CD14-positive monocyte (primary cell): ENCODE measurements around the gene ERO1B. TPM values are rescaled to one million over a fixed set of nuclear protein-coding genes. Genes with fewer than 3 reads are reported as not detected.

Experiments
- DNase-seq, 3 donors: peaks; one replicate each; pipeline ENCODE4 v3.0.0-alpha.2; 2011 to 2022
- H2AFZ ChIP-seq: 2 replicates; pipeline ENCODE4 v1.6.0; 2012; ENCODE audit warnings: mild to moderate bottlenecking, low read depth, low read length, inconsistent platforms; ENCODE audit not compliant: insufficient read depth, poor library complexity, severe bottlenecking
- H3K27ac ChIP-seq, 2 donors: 1 replicate in 1 of 2; 2 replicates in 1 of 2; pipeline ENCODE4 v1.5.1; 2012 to 2013; ENCODE audit warnings: low read length in 2 of 2, control low read depth in 1 of 2, inconsistent platforms in 1 of 2, low read depth in 1 of 2, mild to moderate bottlenecking in 1 of 2
- H3K27me3 ChIP-seq, 2 donors: one replicate each; pipeline versions ENCODE4 v1.6.0 to v1.6.1; 2011 to 2013; ENCODE audit warnings: low read length in 2 of 2; ENCODE audit not compliant: control insufficient read depth in 2 of 2, insufficient read depth in 2 of 2
- H3K36me3 ChIP-seq, 2 donors: replicated peaks in 1 of 2; 1 replicate in 1 of 2; 2 replicates in 1 of 2; pipeline versions ENCODE4 v1.5.1 to v1.6.1; 2012 to 2013; ENCODE audit warnings: low read length in 2 of 2, control low read depth in 1 of 2, inconsistent platforms in 1 of 2, mild to moderate bottlenecking in 1 of 2; ENCODE audit not compliant: insufficient read depth in 2 of 2, control insufficient read depth in 1 of 2
- H3K4me1 ChIP-seq, 2 donors: 1 replicate in 1 of 2; 2 replicates in 1 of 2; pipeline versions ENCODE4 v1.5.1 to v1.6.1; 2012 to 2013; ENCODE audit warnings: low read length in 2 of 2, control low read depth in 1 of 2, inconsistent platforms in 1 of 2, mild to moderate bottlenecking in 1 of 2, moderate library complexity in 1 of 2; ENCODE audit not compliant: insufficient read depth in 2 of 2, control insufficient read depth in 1 of 2
- H3K4me2 ChIP-seq: replicated peaks from 2 replicates; pipeline ENCODE3; 2012; ENCODE audit warnings: low read length, moderate library complexity, mild to moderate bottlenecking; ENCODE audit not compliant: poor library complexity, severe bottlenecking; ENCODE audit errors: extremely low read depth
- H3K4me3 ChIP-seq, 3 experiments: fragments of 200-600 bp in 1 of 3; sonication (generic) in 1 of 3; replicated peaks in 1 of 3; 1 replicate in 2 of 3; 2 replicates in 1 of 3; pipeline ENCODE4 v1.5.1; 2011 to 2013; ENCODE audit warnings: low read length in 3 of 3, mild to moderate bottlenecking in 3 of 3, control low read depth in 2 of 3, low read depth in 2 of 3, inconsistent platforms in 1 of 3, moderate library complexity in 1 of 3
- H3K79me2 ChIP-seq: 2 replicates; pipeline ENCODE4 v1.6.0; 2012; ENCODE audit warnings: mild to moderate bottlenecking, control low read depth, inconsistent platforms, low read length, moderate library complexity; ENCODE audit not compliant: insufficient read depth
- H3K9ac ChIP-seq: 2 replicates; pipeline ENCODE4 v1.6.0; 2017; ENCODE audit warnings: low read length, mild to moderate bottlenecking; ENCODE audit not compliant: insufficient read depth, poor library complexity, severe bottlenecking
- H3K9me3 ChIP-seq, 2 donors: replicated peaks in 1 of 2; 1 replicate in 1 of 2; 2 replicates in 1 of 2; pipeline versions ENCODE4 v1.5.1 to v1.6.1; 2012 to 2013; ENCODE audit warnings: low read length in 2 of 2, control low read depth in 1 of 2; ENCODE audit not compliant: control insufficient read depth in 1 of 2, insufficient read depth in 1 of 2
- H4K20me1 ChIP-seq: 2 replicates; pipeline ENCODE4 v1.6.0; 2012; ENCODE audit warnings: mild to moderate bottlenecking, low read length, control low read depth, moderate library complexity; ENCODE audit not compliant: insufficient read depth
- H3K27ac Mint-ChIP-seq, 7 donors: one replicate each; pipeline ENCODE4 v1.8.0; 2020; ENCODE audit warnings: mild to moderate bottlenecking in 7 of 7, mixed read lengths in 7 of 7, moderate library complexity in 6 of 7, inconsistent platforms in 2 of 7
- H3K27me3 Mint-ChIP-seq, 3 donors: one replicate each; pipeline ENCODE4 v1.8.0; 2021 to 2022; ENCODE audit warnings: low read depth in 3 of 3, mild to moderate bottlenecking in 3 of 3, mixed read lengths in 3 of 3, moderate library complexity in 3 of 3, inconsistent platforms in 1 of 3
- H3K36me3 Mint-ChIP-seq, 2 donors: one replicate each; pipeline ENCODE4 v1.8.0; 2020; ENCODE audit warnings: mixed read lengths in 2 of 2, inconsistent platforms in 1 of 2, mild to moderate bottlenecking in 1 of 2
- H3K4me1 Mint-ChIP-seq: one replicate; pipeline ENCODE4 v1.8.0; 2020; ENCODE audit warnings: mild to moderate bottlenecking, mixed read lengths
- H3K4me3 Mint-ChIP-seq, 2 donors: one replicate each; pipeline ENCODE4 v1.8.0; 2020; ENCODE audit warnings: mild to moderate bottlenecking in 2 of 2, mixed read lengths in 2 of 2, moderate library complexity in 1 of 2
- H3K9me3 Mint-ChIP-seq, 7 donors: one replicate each; pipeline ENCODE4 v1.8.0; 2020 to 2022; ENCODE audit warnings: mixed read lengths in 7 of 7, mild to moderate bottlenecking in 6 of 7, moderate library complexity in 6 of 7, inconsistent platforms in 2 of 7
- WGBS: methylation state at CpG from one replicate; pipeline ENCODE4 v1.1.5; 2013; ENCODE audit warnings: missing lambda C conversion rate; ENCODE audit not compliant: insufficient coverage; 5-methylcytosine and 5-hydroxymethylcytosine counted together
- intact Hi-C, 2 donors: fragments of 100-400 bp; cut with micrococcal nuclease; formaldehyde crosslinking; loops; one replicate each; pipeline versions ENCODE4 v1.15.0 to v1.15.1; 2023
- polyA plus RNA-seq, 3 donors: library from polyadenylated mRNA; depleted of rRNA in 1 of 3; unstranded in 2 of 3; stranded (reverse) in 1 of 3; fragments of 300-500 nt in 2 of 3; fragments of >200 nt in 1 of 3; fragmentation: Illumina TruSeq in 2 of 3; gene quantifications; 1 replicate in 2 of 3; 2 replicates in 1 of 3; pipeline ENCODE4 v1.2.3, GENCODE V29; 2012 to 2021
- TF ChIP-seq, protein P1 (sequence below): fragments of 200-600 bp; IDR thresholded peaks from one replicate; pipeline ENCODE4 v1.8.0; 2022; ENCODE audit warnings: antibody characterized with exemption, mild to moderate bottlenecking

ERO1B gene
- polyA plus RNA-seq, 3 donors = 2.7 to 4.2 (median 3.2) TPM

DNA sequence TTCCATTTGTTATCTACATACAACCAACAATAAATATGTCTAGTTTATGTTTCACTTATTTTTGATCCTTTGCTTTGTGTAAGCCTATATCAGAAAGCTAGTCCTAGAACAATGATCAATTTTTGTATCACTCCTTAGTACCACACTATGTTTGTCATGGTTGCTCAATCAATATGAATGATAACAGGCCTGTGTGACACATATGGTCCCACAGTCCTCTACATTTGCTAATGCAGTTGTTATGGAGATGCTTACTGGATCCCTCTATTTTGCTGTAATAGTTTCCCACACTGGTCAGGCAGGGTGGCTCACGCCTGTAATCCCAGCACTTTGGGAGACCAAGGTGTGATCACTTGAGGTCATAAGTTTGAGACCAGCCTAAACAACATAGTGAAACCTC lies 59.1 kb downstream of the ERO1B start:
- DNase-seq = no peak
- Histone ChIP-seq H3K27me3 (no peaks in the 10 kb centered on the region), H4K20me1 (no peaks in the 10 kb centered on the region), H3K9me3 (no peaks in the 10 kb centered on the region), H3K79me2 (no peaks in the 10 kb centered on the region), H3K4me1 (peaks cover 11% of the 10 kb centered on the region in 2 donors), H3K4me3 (no peak overlapping the region), H3K36me3 (peaks cover 6 to 39% of the 10 kb centered on the region in 2 donors), H3K4me2 (no peak overlapping the region), H3K9ac (no peak overlapping the region), H3K27ac (peak overlapping the region in 1 of 2 donors; percentile 38), H2AFZ (no peak overlapping the region)
- no peaks in the 10 kb centered on the region for H3K27me3 Mint-ChIP-seq
- peak overlapping the region in 6 of 7 donors; percentile 46 to 88 (median 78) for H3K27ac Mint-ChIP-seq
- H3K4me3 Mint-ChIP-seq = peak overlapping the region; percentile 49 to 67
- peaks cover 22 to 25% of the 10 kb centered on the region in 2 donors for H3K36me3 Mint-ChIP-seq
- H3K4me1 Mint-ChIP-seq = peaks cover 13% of the 10 kb centered on the region
- no CpG with 5 or more reads among the region's 1 CpG for WGBS
- intact Hi-C loops = no loop called here
- TF ChIP-seq, protein P1, sequence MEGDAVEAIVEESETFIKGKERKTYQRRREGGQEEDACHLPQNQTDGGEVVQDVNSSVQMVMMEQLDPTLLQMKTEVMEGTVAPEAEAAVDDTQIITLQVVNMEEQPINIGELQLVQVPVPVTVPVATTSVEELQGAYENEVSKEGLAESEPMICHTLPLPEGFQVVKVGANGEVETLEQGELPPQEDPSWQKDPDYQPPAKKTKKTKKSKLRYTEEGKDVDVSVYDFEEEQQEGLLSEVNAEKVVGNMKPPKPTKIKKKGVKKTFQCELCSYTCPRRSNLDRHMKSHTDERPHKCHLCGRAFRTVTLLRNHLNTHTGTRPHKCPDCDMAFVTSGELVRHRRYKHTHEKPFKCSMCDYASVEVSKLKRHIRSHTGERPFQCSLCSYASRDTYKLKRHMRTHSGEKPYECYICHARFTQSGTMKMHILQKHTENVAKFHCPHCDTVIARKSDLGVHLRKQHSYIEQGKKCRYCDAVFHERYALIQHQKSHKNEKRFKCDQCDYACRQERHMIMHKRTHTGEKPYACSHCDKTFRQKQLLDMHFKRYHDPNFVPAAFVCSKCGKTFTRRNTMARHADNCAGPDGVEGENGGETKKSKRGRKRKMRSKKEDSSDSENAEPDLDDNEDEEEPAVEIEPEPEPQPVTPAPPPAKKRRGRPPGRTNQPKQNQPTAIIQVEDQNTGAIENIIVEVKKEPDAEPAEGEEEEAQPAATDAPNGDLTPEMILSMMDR = no peak
- no peaks in the 10 kb centered on the region for H3K9me3 Mint-ChIP-seq

DNA sequence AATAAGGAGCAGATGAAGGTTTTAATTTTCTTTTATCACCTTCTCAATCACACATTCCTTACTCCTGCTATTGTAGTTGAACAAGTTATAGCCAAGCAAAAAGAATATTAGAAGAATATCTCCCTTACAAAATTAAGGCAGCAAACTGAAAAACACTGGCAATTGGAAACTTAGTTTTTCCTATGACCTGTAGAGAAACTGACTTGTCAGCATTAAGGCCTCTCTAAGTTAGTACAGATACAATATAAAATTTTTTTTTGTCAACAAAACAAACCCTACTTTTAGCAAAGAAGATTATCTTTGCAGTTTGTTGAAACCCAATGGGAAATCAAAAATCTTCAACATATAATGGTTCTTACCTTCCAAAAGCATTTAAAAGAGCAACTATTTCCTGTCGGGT lies 61.3 kb downstream of the ERO1B start:
- TF ChIP-seq, protein P1 = no peak
- H3K4me1 Mint-ChIP-seq = peaks cover 13% of the 10 kb centered on the region
- H3K4me3 ChIP-seq = no peak overlapping the region
- H3K9me3 Mint-ChIP-seq = no peaks in the 10 kb centered on the region
- peaks cover 24 to 28% of the 10 kb centered on the region in 2 donors for H3K36me3 Mint-ChIP-seq
- no peaks in the 10 kb centered on the region for H3K27me3 Mint-ChIP-seq
- DNase-seq = no peak
- no CpG with 5 or more reads among the region's 1 CpG for WGBS
- no peak overlapping the region for H2AFZ ChIP-seq
- H3K27ac Mint-ChIP-seq = no peak overlapping the region
- intact Hi-C loops = no loop called here
- no peak overlapping the region for H3K27ac ChIP-seq
- H3K9me3 ChIP-seq = no peaks in the 10 kb centered on the region
- no peaks in the 10 kb centered on the region for H3K79me2 ChIP-seq
- H4K20me1 ChIP-seq = no peaks in the 10 kb centered on the region
- H3K4me3 Mint-ChIP-seq = no peak overlapping the region
- H3K36me3 ChIP-seq = peaks cover 9 to 34% of the 10 kb centered on the region in 2 donors
- H3K4me1 ChIP-seq = peaks cover 11% of the 10 kb centered on the region in 2 donors
- no peaks in the 10 kb centered on the region for H3K27me3 ChIP-seq
- no peak overlapping the region for H3K9ac ChIP-seq
- H3K4me2 ChIP-seq = no peak overlapping the region
